Endothelial cell of umbilical vein (primary cell): Measurements from ENCODE around the gene MAPT.

ENCODE experiments used
- CTCF ChIP-seq, 2 donors: IDR thresholded peaks; 1 replicate in 1 of 2; 2 replicates in 1 of 2; pipeline ENCODE4 v1.5.1; 2011; ENCODE audit warnings: low read length in 2 of 2, mild to moderate bottlenecking in 2 of 2, moderate library complexity in 2 of 2, control low read depth in 1 of 2, inconsistent platforms in 1 of 2, low read depth in 1 of 2; ENCODE audit not compliant: insufficient read depth in 1 of 2; ENCODE audit errors: extremely low read depth in 1 of 2
- JUN ChIP-seq: IDR thresholded peaks from 2 replicates; pipeline ENCODE4 v1.6.1; 2011; ENCODE audit warnings: borderline replicate concordance, low read depth; ENCODE audit not compliant: insufficient read length, insufficient read depth

- TF ChIP-seq JUN (no peak), CTCF (IDR thresholded peaks at IDR 0.05; ENCODE audit: extremely low read depth in 1 of 2, insufficient read depth in 1 of 2, low read depth in 1 of 2, low read length in 2 of 2) (no peak)
Observed at GRCh38 chr17:45867702-45868101, 26.7 kb upstream of the MAPT start.
